HepG2 (cell line): ENCODE measurements around the gene SRSF6. TPM values are rescaled to one million over a fixed set of nuclear protein-coding genes. Genes with fewer than 3 reads are reported as not detected.

Source experiments
- GMEB2 ChIP-seq: IDR thresholded peaks from 2 replicates; pipeline ENCODE4 v1.6.1; 2016; ENCODE audit warnings: missing biosample characterization, missing genetic modification reagents, low read depth
- GTF2F1 ChIP-seq: fragments of 150-350 bp; IDR thresholded peaks from 2 replicates; pipeline ENCODE4 v1.6.1; 2014; ENCODE audit warnings: low read length
- GZF1 ChIP-seq: sonication (generic); formaldehyde crosslinking; IDR thresholded peaks from 2 replicates; pipeline ENCODE4 v1.5.1; 2020; ENCODE audit warnings: mild to moderate bottlenecking, missing genetic modification reagents
- HIC2 ChIP-seq: sonication (generic); formaldehyde crosslinking; IDR thresholded peaks from 2 replicates; pipeline ENCODE4 v1.9.0; 2022; ENCODE audit warnings: low read depth, missing genetic modification reagents
- IRF9 ChIP-seq: sonication (generic); formaldehyde crosslinking; IDR thresholded peaks from 2 replicates; pipeline ENCODE4 v1.8.0; 2022; ENCODE audit warnings: missing genetic modification reagents, mild to moderate bottlenecking, borderline replicate concordance
- KLF15 ChIP-seq: sonication (generic); formaldehyde crosslinking; IDR thresholded peaks from 2 replicates; pipeline ENCODE4 v1.8.1; 2023; ENCODE audit warnings: borderline replicate concordance, mild to moderate bottlenecking, inconsistent platforms, missing genetic modification reagents, mixed read lengths
- MTF1 ChIP-seq: sonication (generic); formaldehyde crosslinking; IDR thresholded peaks from 2 replicates; pipeline ENCODE4 v1.5.0; 2020; ENCODE audit warnings: missing genetic modification reagents
- NR2F1 ChIP-seq, 2 experiments: fragments of 450-650 bp in 1 of 2; formaldehyde crosslinking in 1 of 2; IDR thresholded peaks; 2 replicates each; pipeline versions ENCODE4 v1.5.0 to v1.6.1; 2016 to 2020; ENCODE audit warnings: mild to moderate bottlenecking in 1 of 2, missing compliant biosample characterization in 1 of 2, missing genetic modification reagents in 1 of 2, moderate library complexity in 1 of 2
- PAF1 ChIP-seq: IDR thresholded peaks from 2 replicates; pipeline ENCODE4 v1.6.1; 2016; ENCODE audit warnings: missing genetic modification reagents, missing compliant biosample characterization
- PAXIP1 ChIP-seq: sonication (generic); formaldehyde crosslinking; conservative IDR thresholded peaks from 2 replicates; pipeline ENCODE4 v1.4.0; 2020; ENCODE audit warnings: mild to moderate bottlenecking, missing genetic modification reagents, moderate library complexity
- POLR2AphosphoS5 ChIP-seq: IDR thresholded peaks from 2 replicates; pipeline ENCODE4 v1.6.1; 2012; ENCODE audit warnings: low read depth, low read length
- PTBP1 ChIP-seq: fragments of 200-400 bp; formaldehyde crosslinking; IDR thresholded peaks from 2 replicates; pipeline ENCODE4 v1.6.1; 2018; ENCODE audit warnings: low read length, low read depth; ENCODE audit not compliant: poor library complexity, severe bottlenecking
- TCF12 ChIP-seq, 2 experiments: fragments of 450-650 bp in 1 of 2; sonication (generic) in 1 of 2; formaldehyde crosslinking in 1 of 2; IDR thresholded peaks; 2 replicates each; pipeline versions ENCODE4 v1.6.1 to v1.8.0; 2017 to 2022; ENCODE audit warnings: antibody characterized with exemption in 1 of 2, mild to moderate bottlenecking in 1 of 2, missing genetic modification reagents in 1 of 2, moderate library complexity in 1 of 2
- ZFP36L1 ChIP-seq: sonication (generic); formaldehyde crosslinking; IDR thresholded peaks from 2 replicates; pipeline ENCODE4 v1.8.0; 2022; ENCODE audit warnings: mild to moderate bottlenecking, missing genetic modification reagents, moderate library complexity
- ZNF253 ChIP-seq: sonication (generic); formaldehyde crosslinking; IDR thresholded peaks from 2 replicates; pipeline ENCODE4 v1.8.0; 2022; ENCODE audit warnings: mild to moderate bottlenecking, missing genetic modification reagents, borderline replicate concordance
- ZNF280D ChIP-seq: sonication (generic); formaldehyde crosslinking; IDR thresholded peaks from 2 replicates; pipeline ENCODE4 v1.5.1; 2020; ENCODE audit warnings: mild to moderate bottlenecking, missing genetic modification reagents
- ZNF557 ChIP-seq: sonication (generic); formaldehyde crosslinking; IDR thresholded peaks from 2 replicates; pipeline ENCODE4 v1.4.0; 2020; ENCODE audit warnings: missing genetic modification reagents
- polyA plus RNA-seq, 8 experiments: library from polyadenylated mRNA; depleted of rRNA in 3 of 8; stranded (reverse) in 7 of 8; unstranded in 1 of 8; fragments of >200 nt; fragmentation: Illumina TruSeq in 4 of 8; extraction: Trizol in 4 of 8; gene quantifications; 2 replicates each; pipeline versions ENCODE4 v1.2.1 to v1.2.3, GENCODE V29; 2011 to 2016; ENCODE audit warnings: low read depth in 4 of 8, missing spikeins in 1 of 8, mixed read lengths in 1 of 8; ENCODE audit not compliant: insufficient read depth in 1 of 8
- total RNA-seq, 5 experiments: library from RNA; depleted of rRNA; stranded (reverse); fragments of >200 nt; fragmentation: Illumina TruSeq; extraction: Trizol; gene quantifications; 2 replicates each; pipeline ENCODE4 v1.2.3, GENCODE V29; 2016; ENCODE audit warnings: low read depth in 1 of 5

The SRSF6 gene
- total and polyA plus RNA-seq, 2 of the 13 experiments (the other 11 are each of a cell fraction or from before 2014, with no cell fraction given): 156 to 194 TPM

GRCh38 chr20:43472671-43473380 is 15.1 kb downstream of the SRSF6 start (continued):
- TF ChIP-seq IRF9 (CRISPR knock-in tag) (no peak), PAF1 (CRISPR knock-in tag) (peak; percentile 7), NR2F1 (CRISPR knock-in tag; IDR thresholded peaks at IDR 0.05) (peak in 1 of 2 experiments; percentile 23; a peak in 1 of 4 replicates), HIC2 (CRISPR knock-in tag) (no peak), GZF1 (CRISPR knock-in tag) (no peak), KLF15 (no peak), ZNF253 (CRISPR knock-in tag) (no peak), PTBP1 (no peak), MTF1 (CRISPR knock-in tag) (no peak), PAXIP1 (CRISPR knock-in tag) (no peak), ZNF280D (CRISPR knock-in tag) (no peak), TCF12 (IDR thresholded peaks at IDR 0.05) (no peak), TCF12 (CRISPR knock-in tag; IDR thresholded peaks at IDR 0.05) (no peak), GTF2F1 (no peak), ZNF557 (CRISPR knock-in tag) (no peak), ZFP36L1 (CRISPR knock-in tag) (no peak), GMEB2 (no peak), POLR2AphosphoS5 (peak; percentile 4; the same call in 1 of the 2 replicates)
